Left ventricle myocardium superior (tissue), 1 donor: Measurements from ENCODE around the gene DZIP1L. TPM values are rescaled to one million over a fixed set of nuclear protein-coding genes. Genes with fewer than 3 reads are reported as not detected.
"Not testable (repeated sequence)": the region's sequence is repeated elsewhere in the genome, so short reads cannot be mapped to it uniquely, and the experiment has no call there.

ENCODE experiments used
- ATAC-seq: fragments of 200-7000 bp; cut with Tn5 transposase; one replicate; pipeline ENCODE4 v1.9.1; 2020; ENCODE audit warnings: mild to moderate bottlenecking, moderate library complexity
- DNase-seq: peaks from one replicate; pipeline ENCODE4 v3.0.0-alpha.2; 2020
- intact Hi-C: fragments of 100-400 bp; cut with micrococcal nuclease; formaldehyde crosslinking; loops from one replicate; pipeline ENCODE4 v1.11.0; 2022
- long read RNA-seq: library from polyadenylated mRNA; unstranded; transcript quantifications from one replicate; pipeline ENCODE4 v2.0.0, GENCODE V29; 2021
- total RNA-seq: library from RNA; stranded (reverse); fragmentation: NEBNext Ultra II Directional; extraction: Animal tissue kit (Norgen Biotek cat#: 25700); gene quantifications from one replicate; pipeline ENCODE4 v1.2.1, GENCODE V29; 2021
- donor health status: DM: no; HTN: yes; CAD: no; lungs with severe emphysema.

The DZIP1L gene, protein sequence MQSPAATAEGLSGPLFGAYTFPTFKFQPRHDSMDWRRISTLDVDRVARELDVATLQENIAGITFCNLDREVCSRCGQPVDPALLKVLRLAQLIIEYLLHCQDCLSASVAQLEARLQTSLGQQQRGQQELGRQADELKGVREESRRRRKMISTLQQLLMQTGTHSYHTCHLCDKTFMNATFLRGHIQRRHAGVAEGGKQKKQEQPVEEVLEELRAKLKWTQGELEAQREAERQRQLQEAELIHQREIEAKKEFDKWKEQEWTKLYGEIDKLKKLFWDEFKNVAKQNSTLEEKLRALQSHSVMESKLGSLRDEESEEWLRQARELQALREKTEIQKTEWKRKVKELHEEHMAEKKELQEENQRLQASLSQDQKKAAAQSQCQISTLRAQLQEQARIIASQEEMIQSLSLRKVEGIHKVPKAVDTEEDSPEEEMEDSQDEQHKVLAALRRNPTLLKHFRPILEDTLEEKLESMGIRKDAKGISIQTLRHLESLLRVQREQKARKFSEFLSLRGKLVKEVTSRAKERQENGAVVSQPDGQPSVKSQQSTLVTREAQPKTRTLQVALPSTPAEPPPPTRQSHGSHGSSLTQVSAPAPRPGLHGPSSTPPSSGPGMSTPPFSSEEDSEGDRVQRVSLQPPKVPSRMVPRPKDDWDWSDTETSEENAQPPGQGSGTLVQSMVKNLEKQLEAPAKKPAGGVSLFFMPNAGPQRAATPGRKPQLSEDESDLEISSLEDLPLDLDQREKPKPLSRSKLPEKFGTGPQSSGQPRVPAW
- 5.7 TPM for total RNA-seq
- long read RNA-seq, partial matches to known transcripts = 1 of 4 reads
- long read RNA-seq, other reads (novel, unspliced or antisense) = 2 of 4 reads

DNA sequence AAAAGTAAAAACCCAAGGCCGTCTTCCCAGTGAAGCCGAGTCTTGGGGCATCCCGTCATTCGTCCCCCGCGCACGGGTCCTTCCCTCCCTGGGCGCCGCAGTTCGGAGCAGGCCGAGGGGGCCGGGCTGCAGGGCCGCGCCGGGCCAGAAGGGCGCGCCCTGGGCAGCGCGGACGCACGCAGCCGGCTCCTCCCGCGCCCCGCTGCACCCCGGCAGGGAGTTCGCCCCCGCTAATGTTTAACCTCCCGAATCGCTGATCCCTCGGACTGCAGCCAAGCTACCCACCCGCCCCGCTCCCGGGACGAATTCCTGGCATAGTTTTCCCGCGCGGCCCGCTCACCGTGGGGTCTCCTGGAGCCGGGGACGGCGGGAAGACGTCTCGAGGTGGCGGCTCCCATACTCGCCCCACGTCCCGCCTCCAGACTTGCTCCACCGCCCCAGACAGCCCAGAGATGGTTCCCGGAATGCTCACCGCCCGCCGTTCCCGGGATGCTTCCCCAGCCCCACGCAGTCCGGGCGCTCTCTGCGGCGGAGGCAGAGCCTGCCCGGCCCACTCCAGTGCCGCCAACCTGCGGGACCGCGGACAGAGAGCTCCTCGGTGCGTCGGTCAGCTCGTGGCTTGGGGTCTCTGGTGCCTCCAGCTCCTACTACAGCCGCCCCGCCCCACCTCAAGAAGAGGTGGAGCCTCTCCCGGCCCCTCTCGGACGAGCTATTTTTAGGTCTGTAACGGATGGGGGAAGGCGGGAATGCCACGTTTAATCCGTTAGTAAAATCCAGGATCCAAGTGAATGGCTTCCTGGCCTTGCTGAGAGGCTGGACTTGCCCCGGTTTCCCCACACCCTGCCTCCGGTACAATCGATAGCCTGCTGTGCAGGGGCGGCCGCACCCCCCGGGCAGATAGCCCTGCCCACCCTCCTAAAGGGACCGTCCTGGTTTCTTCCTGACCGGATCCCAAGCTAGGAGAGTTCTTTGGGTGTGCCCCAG, at the start of gene DZIP1L:
Gene DZIP1L, minus strand, starts transcription at position 621 of the 984 bp plus-strand sequence. CDS start 11,637 bp downstream, outside the sequence.
- peak; percentile 80 for DNase-seq
- intact Hi-C loops = no loop called here

DNA sequence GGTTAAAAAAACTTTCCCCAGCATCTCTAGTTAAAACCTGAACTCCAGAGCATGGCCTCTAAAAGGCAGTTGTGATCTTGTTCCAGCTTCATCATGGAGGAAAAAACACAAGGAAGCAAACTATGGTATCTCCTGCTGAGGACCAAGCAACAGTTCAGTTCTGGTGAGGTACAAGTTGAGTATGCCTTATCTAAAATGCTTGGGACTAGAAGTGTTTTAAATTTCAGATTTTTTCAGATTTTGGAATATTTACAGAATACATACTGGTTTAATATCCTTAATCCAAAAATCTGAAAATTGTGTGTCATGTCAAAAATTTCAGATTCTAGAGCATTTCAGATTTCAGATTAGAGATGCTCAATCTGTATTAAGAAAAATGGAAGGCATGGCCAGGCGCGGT, 49.7 kb upstream of the DZIP1L start:
- no peak for DNase-seq
- ATAC-seq = no peak

More for the DNA sequence above, at the start of gene DZIP1L:
- peak; percentile 97 for ATAC-seq

DNA sequence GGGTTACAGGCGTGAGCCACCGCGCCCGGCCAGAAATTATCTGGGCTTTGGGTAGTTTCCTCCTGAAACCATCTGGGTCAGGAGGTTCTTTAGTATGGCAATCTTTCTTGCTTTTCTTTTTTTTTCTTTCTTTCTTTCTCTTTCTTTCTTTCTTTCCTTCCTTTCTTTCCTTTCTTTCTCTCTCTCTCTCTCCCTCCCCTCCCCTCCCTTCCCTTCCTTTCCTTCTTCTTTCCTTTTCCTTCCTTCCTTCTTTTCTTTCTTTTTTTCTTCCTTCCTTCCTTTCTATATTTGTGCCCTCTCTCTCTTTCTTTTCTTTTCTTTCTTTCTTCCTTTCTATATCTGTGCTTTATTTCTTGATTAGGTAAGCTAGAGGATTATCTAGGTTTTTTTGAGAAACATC, 42.3 kb upstream of the DZIP1L start:
- DNase-seq (no peak), ATAC-seq (no peak)
- intact Hi-C loops = no loop called here

More for the DNA sequence above, 49.7 kb upstream of the DZIP1L start:
- intact Hi-C loops = no loop called here

DNA sequence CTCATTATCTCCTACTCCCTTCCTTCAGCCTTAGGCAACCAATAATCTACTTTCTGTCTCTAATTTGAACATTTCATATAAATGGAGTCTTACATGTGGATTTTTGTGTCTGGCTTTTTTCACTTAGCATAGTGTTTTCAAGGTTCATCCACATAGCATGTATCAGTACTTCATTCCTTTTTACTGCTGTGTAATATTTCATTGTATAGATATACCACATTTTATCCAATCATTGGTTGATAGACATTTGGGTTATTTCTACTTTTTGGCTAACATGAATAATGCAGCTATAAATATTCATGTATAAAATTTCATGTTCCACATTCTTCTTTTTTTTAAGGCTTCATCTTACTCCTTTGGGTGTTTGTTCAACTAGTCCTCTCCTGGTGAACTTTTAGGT, 39.1 kb upstream of the DZIP1L start:
- intact Hi-C loops = no loop called here
- DNase-seq (no peak), ATAC-seq (no peak)

DNA sequence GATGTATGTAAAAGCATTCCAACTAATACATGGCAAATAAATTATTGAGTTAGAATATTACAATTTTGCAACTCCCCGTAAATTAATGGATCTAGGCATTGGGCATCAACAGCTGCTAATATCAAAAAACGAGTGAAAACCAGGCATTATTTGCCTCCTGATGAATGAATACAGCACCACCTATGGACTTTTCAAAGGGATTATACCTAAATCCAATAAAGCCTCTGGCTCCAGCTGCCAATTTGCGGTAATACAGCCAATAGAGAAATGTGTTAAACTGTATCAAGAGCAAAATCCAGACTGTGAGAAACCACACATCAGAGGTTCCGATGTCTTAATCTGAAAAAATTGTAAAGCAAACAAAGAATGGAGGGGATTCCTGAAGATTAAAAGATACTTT, 33.1 kb upstream of the DZIP1L start:
- DNase-seq = no peak
- intact Hi-C loops = no loop called here
- ATAC-seq = no peak

DNA sequence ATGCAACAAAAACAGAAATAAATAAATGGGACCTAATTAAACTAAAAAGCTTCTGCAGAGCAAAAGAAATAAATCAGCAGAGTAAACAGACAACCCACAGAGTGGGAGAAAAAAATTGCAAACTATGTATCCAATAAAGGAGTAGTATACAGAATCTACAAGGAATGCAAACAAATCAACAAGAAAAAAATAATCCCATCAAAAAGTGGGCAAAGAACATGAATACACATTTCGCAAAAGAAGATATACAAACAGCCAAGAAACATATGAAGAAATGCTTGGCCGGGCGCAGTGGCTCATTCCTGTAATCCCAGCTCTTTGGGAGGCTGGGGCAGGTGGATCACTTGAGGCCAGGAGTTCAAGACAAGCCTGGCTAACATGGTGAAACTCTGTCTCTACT, 26.8 kb upstream of the DZIP1L start:
- intact Hi-C loops, DNase-seq, ATAC-seq: not testable (repeated sequence)

DNA sequence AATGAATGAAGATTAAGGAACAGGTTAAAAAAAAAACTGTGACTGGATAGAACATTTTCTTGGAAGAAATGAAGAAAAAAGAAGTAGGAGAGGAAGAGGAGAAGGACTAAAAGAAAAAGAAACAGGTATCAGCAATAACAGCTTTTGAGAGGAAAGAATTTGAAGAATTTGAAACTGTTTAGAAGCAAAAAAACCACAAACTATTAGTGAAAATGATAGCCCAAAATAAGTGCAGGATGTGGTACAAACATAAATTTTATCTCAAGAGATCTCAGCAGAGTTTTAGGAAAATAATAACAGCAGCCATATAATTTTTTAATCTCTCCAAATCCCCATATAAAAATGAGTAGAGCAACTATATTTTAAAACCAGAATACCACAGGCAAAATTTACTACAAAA, 25.5 kb upstream of the DZIP1L start:
- ATAC-seq (no peak), DNase-seq (no peak)
- intact Hi-C loops = no loop called here

DNA sequence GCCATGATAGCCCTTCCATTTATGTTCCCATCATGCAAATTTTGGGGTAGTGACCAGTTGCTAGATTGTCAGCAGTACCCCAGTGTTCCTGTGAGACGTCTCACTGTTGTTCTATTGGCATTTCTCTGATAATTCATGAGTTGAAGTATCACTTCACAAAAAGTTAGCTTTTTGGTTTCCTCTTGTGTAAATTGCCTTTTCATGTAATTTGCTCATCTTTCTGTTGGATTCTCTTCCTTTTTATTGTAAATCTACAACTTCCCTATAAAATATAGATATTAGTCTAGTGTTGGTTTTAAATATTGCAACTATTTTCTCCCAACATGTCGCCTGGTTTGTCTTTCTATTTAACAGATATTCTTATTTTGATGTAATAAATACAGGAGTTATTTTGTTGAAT, 24.3 kb upstream of the DZIP1L start:
- intact Hi-C loops = no loop called here
- DNase-seq = no peak
- ATAC-seq = no peak

DNA sequence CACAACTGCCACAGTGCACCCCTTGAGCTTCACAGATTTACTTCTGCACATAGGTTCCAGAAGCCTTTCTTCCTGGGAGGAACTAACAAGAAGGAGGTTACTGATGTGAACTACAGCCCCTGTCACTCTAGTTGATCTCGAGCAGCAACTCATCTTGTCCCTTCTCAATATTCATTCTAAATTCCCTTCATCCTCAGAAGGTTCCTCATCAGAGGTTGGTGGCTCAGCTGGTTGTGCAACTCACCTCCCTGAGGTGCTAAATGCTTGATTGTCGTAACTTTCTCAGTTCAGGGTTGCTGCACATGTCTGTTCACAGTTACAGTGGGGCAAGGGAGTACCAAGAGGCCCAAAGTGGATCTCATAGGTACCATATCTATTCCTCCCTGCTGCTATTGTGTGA, 22.5 kb upstream of the DZIP1L start:
- ATAC-seq (no peak), DNase-seq (no peak)
- intact Hi-C loops = no loop called here

DNA sequence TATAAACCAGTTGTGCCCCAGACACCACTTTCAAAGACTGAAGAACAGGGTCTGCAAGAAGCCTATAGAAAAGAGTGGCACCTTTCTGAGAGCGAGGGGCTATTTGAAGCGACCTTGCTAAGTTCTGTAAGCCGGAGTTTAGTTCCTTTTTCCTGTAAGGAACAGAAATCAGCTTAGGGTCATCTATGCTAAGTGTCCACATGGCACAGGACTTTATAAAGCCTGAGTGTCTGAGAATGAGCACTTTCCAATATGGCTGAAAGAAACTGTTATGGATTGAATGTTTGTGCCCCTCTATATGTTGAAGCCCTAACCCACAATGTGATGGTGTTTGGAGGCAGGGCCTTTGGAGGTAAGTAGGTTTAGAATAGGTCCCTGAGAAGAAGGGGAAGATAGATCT, 20.8 kb upstream of the DZIP1L start:
- intact Hi-C loops = no loop called here
- no peak for DNase-seq
- peak; percentile 47 for ATAC-seq

DNA sequence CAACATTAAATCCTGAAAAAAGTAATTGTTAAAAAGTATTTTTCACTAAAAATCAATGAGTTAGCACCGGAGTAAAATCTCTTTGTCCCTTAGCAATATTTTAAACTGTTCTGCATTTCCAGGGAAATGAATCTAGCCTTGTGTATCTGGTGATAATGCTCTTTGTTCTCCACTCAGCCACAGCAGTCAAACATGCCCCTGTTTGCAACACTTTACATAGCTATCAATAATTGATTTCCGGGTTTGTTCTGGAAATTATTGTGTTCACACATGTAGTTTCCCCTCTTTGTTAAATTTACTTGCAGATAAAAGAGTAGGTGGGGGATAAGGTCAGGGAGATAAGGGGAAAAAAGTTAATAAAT, 20.4 kb upstream of the DZIP1L start:
- intact Hi-C loops = no loop called here
- no peak for DNase-seq
- no peak for ATAC-seq

DNA sequence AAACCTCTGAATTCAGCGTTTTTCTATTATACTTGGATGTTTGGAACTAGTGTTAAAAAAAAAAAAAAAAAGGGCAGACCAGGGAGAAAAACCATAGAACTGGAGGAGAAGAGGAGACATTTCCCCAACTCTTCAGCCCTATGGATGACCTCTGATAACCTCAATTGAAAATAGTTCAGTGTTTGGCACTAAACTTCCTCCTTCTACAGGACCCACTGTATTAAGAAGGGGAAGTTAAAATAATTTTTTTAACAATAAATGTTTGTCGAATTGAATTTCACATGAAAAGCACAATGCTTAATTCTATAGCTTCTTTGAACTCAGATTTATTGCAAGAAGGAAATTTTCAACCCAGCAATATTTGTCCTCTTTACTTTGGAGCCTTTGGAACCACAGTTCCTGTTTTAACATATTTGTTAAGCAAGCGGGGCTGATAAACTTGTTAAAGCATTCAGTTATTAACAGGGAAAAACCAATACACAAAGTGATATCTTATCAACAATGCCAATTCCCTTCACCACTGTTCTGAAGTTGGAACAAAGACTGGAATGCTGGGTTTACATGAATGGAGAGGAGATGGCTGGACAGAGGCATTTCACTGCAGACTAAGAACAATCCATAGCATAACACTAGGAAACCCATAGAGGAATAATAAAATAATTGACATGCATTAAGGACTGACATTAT, 19.9 kb upstream of the DZIP1L start:
- DNase-seq (no peak), ATAC-seq (peak; percentile 33)
- intact Hi-C loops = no loop called here

DNA sequence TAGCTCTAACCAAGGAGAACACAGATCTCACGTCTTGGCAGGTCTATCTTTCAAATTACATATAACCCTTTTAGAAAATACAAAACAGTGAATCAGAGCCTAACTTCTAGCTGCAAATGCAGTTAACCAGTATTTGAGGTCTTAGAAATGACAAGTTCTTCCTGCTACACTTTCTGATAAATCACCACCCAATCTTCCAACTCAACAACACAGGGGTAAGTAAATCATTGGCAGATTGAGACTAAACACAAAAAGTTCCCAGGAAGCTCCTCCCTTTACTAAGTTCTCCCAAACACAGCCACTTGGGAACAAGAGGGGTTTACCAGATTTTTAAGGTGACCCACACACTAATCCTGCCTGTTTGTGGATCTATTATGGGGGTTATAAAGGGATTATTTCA, 16.8 kb upstream of the DZIP1L start, which contains the start of gene A4GNT:
Gene A4GNT, minus strand, starts transcription at position 152 of the 400 bp plus-strand sequence. CDS start 1,134 bp downstream, outside the sequence.
- intact Hi-C loops = no loop called here
- ATAC-seq (no peak), DNase-seq (no peak)

DNA sequence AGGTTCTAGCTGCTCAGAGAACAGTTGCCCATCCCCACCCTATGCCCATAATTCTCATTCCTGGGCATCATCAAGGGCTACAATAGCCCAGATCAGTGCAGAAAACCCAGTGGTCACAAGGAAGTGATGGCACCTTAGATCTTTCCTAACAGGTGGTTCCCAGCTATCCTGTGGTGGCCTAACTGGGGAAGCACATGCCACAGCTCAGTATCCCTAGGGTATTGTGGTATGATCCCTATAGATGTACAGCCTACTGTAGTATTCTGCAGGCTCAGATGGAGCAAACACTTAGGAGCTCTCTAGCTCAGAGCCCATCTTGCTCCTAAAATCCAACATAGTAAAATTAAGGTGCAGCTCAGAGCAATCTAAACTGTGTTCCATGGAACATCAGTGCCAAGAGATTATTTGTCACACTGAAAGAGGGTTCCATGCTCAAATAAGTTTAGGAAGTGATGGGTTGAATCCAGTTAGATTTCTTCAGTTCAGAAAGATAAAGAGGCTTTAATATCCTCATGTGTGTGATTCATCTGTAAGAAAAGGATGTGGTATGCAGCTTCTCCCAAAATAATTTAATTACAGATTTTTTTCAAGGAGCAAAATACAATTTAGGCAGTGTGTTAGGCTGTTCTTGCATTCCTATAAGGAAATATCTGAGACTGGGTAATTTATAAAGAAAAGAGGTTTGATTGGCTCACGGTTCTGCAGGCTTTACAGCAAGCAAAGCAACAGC, 12.4 kb upstream of the DZIP1L start:
- no peak for DNase-seq
- intact Hi-C loops = no loop called here
- ATAC-seq = no peak

DNA sequence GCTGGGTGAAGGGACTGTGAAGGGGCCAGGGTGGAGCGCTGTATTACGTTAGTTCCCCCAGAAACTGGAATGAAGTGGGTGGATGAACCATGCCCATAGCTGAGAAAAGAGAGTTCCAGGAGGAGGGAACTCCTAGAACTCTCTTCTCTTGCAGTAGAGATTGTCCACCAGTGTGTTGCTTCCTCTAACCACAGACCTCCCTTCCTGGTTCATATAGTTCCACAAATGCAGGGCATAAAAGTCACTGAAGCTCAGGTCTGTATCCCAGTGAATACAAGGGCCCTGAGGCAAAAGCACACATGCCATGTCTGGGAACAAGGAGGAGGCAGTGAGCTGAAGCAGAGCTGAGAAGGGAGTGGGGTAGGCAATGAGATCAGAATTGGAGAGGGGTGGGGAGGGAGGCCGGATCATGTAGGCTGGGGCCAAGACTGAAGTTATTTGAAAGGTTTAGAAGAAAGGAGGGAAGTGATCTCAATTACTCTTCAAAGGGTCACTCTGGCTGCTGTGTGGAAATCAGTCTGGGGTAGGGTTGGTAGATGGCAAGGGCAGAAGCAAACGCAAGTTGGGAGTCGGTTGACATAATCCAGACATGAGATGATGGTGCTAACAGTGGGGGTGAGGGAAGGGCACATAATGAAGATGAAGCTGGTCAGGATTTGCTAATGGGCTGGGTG, 10.3 kb upstream of the DZIP1L start:
- peak; percentile 79 for ATAC-seq
- no peak for DNase-seq
- intact Hi-C loops = no loop called here

DNA sequence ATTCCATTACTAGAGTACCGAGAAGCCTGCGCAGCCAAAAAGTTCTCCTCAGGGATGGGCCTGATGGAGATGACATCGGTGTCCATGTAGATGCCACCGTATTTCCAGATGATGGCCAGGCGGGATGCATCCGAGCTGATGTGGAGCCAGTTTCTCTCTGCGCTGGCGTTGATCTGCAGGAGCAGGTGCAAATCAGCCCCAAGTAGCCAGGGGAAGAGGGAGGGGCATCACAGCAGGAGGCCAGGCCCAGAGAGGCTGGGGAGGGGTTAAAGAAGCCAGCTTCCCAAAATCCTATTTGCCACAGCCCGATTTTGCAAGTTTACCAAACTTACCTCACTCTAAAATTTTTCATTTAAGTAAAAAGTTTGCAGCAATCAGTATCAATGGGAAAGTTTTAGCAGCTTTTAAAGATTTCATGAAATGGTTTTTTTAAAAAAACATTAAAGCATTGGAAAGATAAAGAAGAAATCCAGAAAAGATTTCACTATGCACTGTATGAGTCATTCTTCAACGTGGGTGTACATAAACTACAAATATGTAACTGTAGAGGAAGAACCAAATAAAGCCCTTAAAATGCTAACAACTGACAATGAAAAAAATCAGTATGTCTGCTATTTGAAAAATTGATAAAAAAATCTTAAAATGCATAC, 9.4 kb upstream of the DZIP1L start:
- ATAC-seq = peak; percentile 33
- DNase-seq = no peak
- intact Hi-C loops = no loop called here

DNA sequence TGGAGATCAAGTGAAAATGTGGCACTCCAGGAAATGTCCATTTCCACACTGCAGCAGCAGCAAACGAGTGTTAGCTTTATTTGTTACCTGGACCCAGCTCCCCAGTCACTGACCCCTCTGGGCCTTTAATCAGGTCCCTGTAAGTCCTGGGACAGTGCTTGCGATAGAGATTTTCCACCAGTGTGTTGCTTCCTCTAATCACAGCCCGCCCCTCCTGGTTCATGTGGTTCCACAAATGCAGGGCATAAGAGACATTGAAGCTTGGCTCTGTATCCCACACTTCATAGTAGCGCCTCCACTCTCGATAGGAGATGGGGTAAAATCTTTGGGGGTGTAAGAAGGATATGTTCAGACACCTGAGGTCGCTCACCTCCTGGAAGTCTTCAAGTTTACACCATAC, 8.8 kb upstream of the DZIP1L start:
- ATAC-seq = no peak
- intact Hi-C loops = no loop called here
- no peak for DNase-seq
